Panc1 (cell line): ENCODE measurements around the gene PHLPP1.

Experiments used
- CTCF ChIP-seq: fragments of 450-650 bp; IDR thresholded peaks from 2 replicates; pipeline ENCODE4 v1.5.1; 2017; ENCODE audit warnings: mild to moderate bottlenecking
- POLR2AphosphoS5 ChIP-seq: IDR thresholded peaks from 2 replicates; pipeline ENCODE4 v1.6.1; 2012; ENCODE audit warnings: mild to moderate bottlenecking, low read depth, low read length, moderate library complexity
- REST ChIP-seq, 2 experiments: IDR thresholded peaks; 2 replicates each; pipeline ENCODE4 v1.6.1; 2011 to 2012; ENCODE audit warnings: low read depth in 2 of 2, control low read depth in 1 of 2, low read length in 1 of 2, mild to moderate bottlenecking in 1 of 2, moderate library complexity in 1 of 2; ENCODE audit not compliant: insufficient read depth in 1 of 2
- TCF7L2 ChIP-seq: IDR thresholded peaks from 2 replicates; pipeline ENCODE4 v1.6.1; 2011; ENCODE audit warnings: mild to moderate bottlenecking, low read depth, low read length, inconsistent platforms

- TF ChIP-seq CTCF (no peak), POLR2AphosphoS5 (no peak), REST (IDR thresholded peaks at IDR 0.05; ENCODE audit: insufficient read depth in 1 of 2, low read depth in 2 of 2, low read length in 1 of 2) (no peak), TCF7L2 (no peak)
Observed at GRCh38 chr18:62997076-62997475, 281.7 kb downstream of the PHLPP1 start.
